HG03354 (cell line): ENCODE results near the gene TIAM1.

ENCODE experiments used
- ATAC-seq: cut with Tn5 transposase; IDR thresholded peaks from one replicate; pipeline ENCODE4 v1.9.1; 2021; ENCODE audit warnings: mild to moderate bottlenecking; ENCODE audit not compliant: unreplicated experiment, poor library complexity, severe bottlenecking

TIAM1 gene

GRCh38 chr21:31157756-31158155 is 186.3 kb downstream of the TIAM1 start:
- no peak for ATAC-seq

- no peak for ATAC-seq
Observed at GRCh38 chr21:31156662-31157061, 187.4 kb downstream of the TIAM1 start.

- ATAC-seq = no peak
Observed at GRCh38 chr21:31156169-31156568, 187.9 kb downstream of the TIAM1 start.

GRCh38 chr21:31151156-31152045 is 192.7 kb downstream of the TIAM1 start:
- no peak for ATAC-seq

GRCh38 chr21:31145274-31145673 is 198.8 kb downstream of the TIAM1 start:
- no peak for ATAC-seq

GRCh38 chr21:31143036-31143435 is 201.0 kb downstream of the TIAM1 start:
- no peak for ATAC-seq

GRCh38 chr21:31142600-31142999 is 201.5 kb downstream of the TIAM1 start:
- ATAC-seq = no peak

- ATAC-seq = no peak
Observed at GRCh38 chr21:31141389-31142000, 202.6 kb downstream of the TIAM1 start.

- no peak for ATAC-seq
Observed at GRCh38 chr21:31140676-31141075, 203.4 kb downstream of the TIAM1 start.

GRCh38 chr21:31140025-31140424 is 204.0 kb downstream of the TIAM1 start:
- no peak for ATAC-seq

GRCh38 chr21:31137960-31138359 is 206.1 kb downstream of the TIAM1 start:
- ATAC-seq = no peak

- peak; percentile 70 for ATAC-seq
Observed at GRCh38 chr21:31136891-31137290, 207.2 kb downstream of the TIAM1 start.

- ATAC-seq = no peak
Observed at GRCh38 chr21:31135531-31136184, 208.4 kb downstream of the TIAM1 start.

- no peak for ATAC-seq
Observed at GRCh38 chr21:31133243-31133830, 210.7 kb downstream of the TIAM1 start.

- peak; percentile 79 for ATAC-seq
Observed at GRCh38 chr21:31132574-31133242, 211.4 kb downstream of the TIAM1 start.

- no peak for ATAC-seq
Observed at GRCh38 chr21:31130821-31131220, 213.2 kb downstream of the TIAM1 start.

GRCh38 chr21:31128234-31128633 is 215.8 kb downstream of the TIAM1 start:
- no peak for ATAC-seq

- peak; percentile 64 for ATAC-seq
Observed at GRCh38 chr21:31124010-31124409, 220.1 kb downstream of the TIAM1 start.

GRCh38 chr21:31119199-31119598 is 224.9 kb downstream of the TIAM1 start:
- ATAC-seq = no peak
